GM21723 (cell line): ENCODE data around the gene GPT2.
"Not testable (repeated sequence)": the region's sequence is repeated elsewhere in the genome, so short reads cannot be mapped to it uniquely, and the experiment has no call there.

Source experiments
- ATAC-seq: cut with Tn5 transposase; IDR thresholded peaks from one replicate; pipeline ENCODE4 v1.9.1; 2021; ENCODE audit warnings: mild to moderate bottlenecking, moderate library complexity; ENCODE audit not compliant: unreplicated experiment

GPT2 gene

DNA sequence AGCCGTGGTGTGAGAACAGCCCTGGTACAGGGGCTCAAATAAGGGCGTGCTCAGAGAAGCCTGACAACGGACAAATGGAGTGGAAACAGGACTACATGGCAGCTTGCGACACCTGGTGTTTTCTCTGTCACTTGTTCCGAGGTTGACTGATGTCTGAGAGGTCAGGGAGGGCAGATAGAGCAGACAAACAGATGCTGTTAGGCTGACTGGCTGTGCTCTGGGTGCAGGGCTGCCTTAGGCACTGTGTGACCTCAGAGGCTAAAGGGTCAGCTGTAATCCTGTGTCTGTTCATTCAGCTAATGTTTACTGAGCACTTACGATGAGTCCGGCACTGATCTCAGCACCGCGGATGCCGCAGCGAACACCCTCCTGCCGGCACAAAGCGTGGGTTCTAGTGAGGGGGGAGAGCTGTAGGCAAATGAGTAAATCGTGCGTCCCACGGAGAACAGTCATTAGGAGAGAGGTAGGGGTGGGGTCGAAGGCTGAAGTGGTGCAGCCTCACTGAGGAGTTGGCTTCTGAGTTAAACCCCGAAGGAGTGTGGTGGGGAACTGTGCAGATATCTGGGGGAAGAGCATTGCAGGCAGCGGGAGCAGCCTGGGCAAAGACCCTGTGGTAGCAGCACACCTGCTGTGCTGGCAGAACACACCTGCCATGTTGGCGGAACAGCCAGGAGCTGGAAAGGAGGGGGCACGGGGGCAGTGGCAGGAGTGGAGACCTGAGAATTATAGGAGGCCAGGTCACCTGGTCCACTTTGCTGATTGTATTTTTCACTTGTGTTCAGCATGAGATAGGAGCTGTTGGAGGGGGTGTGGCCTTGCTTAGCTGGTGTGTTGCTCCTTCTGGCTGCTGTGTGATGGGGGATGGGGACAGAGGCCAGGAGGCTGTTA, 35.0 kb downstream of the GPT2 start:
- peak; percentile 90 for ATAC-seq

DNA sequence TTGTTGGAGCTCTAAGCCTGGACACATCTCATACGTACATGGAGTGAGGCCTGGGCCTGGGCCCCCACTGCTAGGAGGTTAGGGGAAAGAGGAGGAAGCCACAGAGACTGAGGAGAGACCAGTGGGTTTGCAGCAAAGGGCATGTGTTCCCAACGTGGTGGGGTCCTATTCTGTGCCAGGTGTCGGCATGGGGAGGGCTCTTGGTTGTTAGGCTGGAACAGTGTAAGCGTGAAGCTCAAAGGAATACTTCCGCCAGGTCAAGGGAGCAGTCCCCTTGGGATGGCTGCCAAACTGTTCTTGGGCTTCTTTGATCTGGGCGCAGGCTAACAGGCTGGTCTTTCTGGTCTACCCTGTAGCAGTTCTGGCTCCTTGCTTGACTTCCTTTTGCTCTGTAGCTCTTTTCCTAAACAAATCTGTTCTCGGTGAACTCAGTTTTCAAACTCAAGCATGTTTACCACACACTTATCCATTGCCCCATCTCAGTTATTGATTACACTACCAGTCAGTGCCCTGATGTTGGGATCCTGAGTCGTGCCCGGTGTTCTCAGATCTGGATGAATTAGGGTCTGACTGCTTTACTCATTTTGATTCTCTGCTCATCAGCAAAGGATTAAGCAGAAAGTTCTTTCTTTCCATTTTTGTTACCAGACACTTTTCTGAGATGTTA, 36.4 kb downstream of the GPT2 start:
- no peak for ATAC-seq

DNA sequence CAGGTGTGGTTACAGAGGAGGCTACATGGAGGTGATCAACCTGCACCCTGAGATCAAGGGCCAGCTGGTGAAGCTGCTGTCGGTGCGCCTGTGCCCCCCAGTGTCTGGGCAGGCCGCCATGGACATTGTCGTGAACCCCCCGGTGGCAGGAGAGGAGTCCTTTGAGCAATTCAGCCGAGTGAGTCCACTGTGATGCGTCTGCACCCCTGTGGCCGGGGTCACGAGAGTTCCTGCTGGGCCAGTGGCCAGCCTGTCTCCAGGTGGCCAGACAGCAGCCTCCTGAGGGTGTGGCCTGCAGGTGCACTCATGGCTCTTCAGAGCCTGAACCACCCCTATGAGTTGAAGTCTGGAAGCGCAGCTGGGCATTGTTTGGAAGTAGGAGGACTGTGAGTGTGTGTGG, 38.1 kb downstream of the GPT2 start:
- no peak for ATAC-seq

DNA sequence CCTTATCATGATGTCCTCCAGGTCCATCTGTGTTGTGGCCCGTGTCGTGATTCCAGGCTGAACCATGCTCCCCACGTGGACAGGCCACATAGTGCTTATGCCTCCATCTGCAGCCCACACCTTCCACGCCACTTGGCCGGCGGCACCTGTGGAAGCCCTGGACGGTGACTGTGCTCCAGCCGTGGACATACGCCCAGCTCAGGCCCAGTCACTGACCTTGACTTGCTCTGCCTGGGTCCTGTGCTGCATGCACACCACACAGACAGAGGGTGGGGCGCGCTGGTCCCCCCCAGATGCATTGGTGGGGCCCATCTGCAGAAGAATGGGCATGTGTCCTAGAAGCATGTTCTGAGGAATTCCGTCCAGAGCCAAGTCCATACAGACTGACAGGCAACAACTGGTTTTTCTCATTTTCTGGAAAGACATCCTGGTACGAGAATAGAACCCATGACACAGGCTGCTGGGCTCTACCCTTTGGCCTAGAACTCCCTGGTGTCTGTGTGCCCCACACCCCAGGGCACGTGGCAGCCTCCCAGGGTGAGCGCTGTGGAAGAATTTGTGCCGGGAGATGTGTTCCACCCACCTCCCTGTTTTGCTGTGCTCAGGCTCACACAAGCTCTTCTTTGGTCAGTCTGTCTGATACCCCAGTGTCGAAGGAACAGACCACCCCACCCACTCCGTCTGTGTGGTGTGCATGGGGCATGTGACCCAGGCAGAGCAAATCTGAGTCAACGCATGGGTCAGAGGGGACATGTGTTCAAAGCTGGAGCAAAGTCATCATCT, 39.5 kb downstream of the GPT2 start:
- no peak for ATAC-seq

DNA sequence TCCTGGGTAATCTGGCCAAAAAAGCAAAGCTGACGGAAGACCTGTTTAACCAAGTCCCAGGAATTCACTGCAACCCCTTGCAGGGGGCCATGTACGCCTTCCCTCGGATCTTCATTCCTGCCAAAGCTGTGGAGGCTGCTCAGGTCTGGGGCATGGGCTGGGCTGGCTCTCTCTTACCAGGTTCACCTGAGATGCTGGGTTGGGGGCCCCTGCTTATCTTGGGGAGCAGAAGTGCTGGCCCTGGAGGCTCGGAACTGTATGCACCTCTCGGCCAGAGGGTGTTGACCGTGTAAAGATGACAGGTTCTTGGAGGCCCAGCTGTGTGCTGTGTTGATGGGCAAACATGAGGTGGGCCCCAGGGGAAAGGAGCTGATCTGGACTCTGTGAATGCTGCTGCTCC, 40.2 kb downstream of the GPT2 start:
- no peak for ATAC-seq

DNA sequence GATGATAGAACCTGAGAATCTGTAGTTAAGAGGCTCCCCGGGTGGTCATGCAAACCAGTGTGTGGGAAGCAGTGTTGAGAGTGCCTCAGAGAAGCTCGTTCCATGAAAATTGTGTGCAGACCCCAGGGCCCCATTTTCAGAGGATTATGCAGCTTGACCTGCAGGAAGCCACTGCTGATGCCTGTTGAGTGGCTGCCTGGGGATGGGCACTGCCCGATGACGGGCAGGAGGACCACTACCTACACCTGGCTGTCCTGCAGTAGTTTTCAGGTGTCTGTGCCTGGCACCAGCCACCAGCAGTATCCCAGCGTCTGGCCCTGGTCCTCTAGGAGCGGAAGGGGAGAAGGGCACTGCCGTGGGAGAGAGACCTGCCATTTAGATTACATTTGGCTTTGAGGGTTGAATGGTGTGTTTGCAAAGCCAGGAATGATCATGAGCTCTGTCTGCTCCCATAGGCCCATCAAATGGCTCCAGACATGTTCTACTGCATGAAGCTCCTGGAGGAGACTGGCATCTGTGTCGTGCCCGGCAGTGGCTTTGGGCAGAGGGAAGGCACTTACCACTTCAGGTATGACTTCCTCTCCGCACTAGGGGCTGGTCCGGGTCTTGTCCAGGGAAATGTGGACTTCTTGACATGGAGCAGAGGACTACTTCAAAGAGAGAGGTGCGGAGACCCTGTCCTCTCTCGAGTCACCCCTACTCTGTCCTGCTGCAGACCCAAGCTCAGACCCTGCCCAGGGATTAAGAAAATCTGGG, 42.5 kb downstream of the GPT2 start:
- ATAC-seq, result no peak

DNA sequence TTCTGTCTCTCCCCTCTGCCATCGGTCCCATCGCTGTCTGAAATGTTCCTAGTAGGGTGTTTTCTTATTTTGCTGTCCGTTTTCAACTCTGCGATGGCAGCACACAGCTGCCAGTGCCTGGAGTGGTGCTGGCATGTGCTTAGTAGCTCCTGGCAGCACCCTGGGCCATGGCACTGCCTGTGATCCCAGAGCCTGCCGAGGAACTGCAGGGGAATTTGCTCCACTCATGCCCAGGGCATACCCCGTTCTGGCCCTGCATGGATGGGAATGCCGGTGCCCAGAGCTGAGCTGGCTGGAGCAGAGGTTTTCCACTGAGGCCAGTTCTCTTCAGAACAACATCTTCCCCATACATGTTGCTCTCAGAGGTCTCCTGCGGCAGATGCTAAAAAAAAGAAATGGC, 43.1 kb downstream of the GPT2 start:
- no peak for ATAC-seq

DNA sequence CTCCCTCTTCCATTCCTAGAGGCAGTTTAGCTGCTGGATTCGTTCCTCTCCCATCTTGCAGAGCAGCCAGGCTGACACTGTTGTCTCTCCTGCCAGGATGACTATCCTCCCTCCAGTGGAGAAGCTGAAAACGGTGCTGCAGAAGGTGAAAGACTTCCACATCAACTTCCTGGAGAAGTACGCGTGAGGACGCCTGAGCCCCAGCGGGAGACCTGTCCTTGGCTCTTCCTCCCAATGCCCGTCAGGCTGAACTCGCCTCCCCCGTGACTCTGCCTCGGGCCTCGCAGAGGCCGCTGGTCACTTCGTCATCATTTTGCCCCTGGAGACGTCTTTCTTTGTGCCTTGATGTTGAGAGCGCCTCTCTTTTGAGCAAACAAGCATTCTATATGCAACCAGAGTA, 44.6 kb downstream of the GPT2 start:
- no peak for ATAC-seq

DNA sequence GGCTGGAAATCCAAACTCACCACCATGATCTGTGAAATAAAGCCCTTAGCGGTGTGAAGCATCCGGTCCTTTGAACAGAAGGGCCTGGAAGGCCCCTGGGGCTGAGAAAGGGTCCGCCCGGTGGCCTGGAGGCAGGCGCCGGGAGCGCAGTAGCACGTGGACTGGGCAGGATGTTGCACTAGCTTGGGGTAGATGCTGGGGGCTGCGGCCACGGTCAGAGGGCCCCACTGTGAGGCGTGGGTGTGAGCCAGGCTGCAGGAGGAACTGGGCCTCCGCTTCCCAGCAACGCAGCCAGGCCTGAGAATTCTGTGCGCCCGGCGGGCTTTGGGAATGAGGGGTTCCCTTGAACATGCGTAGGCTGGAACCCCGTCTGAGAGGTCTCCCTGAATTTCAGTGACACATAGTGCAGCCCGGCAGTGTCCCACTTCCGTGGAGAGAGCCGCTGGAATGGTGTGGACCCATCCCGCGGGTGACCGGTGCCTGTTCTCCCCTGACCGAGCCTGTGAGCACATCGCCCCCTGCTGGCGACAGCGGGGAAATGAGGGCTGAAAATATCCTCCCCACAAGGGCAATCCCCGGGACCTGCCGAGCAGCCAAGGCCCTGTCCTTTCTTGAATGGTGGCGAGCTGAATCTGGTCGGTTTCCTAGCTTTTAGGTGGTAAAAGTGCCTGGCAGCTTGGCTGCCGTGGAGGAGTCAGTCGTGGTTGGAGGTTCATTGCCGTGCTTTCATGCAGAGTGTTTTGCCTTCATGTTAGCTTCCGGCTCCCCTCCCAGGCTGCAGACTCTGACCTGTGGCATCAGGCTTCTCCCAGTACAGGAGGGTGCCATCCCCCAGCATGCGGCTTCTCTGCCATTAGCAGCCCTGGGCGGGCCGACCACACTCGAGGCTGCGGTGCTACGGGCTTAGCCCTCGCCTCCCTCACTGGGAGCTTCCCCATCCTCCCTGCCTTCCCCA, 45.5 kb downstream of the GPT2 start:
- ATAC-seq, result peak; percentile 77

DNA sequence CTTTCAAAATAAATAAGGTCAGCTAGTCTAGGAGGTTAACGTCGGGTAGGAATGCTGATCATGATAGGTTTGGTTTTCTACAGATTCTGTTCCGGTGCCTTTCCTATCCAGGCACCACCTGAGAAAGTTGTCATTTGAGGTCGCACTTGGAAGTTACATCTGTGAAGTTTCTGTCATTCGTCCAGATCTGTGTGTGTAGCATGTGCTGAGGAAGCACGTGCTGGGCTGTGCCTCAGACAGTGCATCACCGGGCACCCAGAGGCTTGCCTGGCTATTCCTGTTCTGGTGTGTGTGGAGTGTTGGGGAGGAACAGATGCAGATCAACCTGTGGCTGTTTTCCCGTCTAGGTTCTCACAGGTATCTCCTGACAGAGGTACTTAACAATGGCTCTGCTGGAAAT, 46.7 kb downstream of the GPT2 start:
- ATAC-seq, result no peak

DNA sequence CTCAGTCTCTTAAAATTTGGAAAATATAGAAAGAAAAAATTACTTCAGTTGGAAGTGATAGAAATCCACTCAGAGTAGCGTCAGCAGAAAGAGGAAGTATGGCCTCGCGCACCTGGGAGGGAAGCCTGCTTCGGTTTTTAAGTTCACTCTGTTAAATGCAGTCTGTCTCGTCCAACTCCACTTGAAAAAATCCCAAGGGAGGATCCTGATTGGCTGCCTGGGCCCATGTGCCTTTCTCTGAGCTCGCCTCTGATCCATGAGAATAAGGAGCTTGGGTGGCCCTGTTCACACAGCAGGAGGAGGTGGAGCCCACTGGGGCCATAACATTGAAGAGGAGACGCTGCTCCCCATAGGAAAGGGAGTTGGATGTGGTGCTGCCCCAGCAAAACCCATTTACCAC, 48.6 kb downstream of the GPT2 start:
- peak; percentile 57 for ATAC-seq

DNA sequence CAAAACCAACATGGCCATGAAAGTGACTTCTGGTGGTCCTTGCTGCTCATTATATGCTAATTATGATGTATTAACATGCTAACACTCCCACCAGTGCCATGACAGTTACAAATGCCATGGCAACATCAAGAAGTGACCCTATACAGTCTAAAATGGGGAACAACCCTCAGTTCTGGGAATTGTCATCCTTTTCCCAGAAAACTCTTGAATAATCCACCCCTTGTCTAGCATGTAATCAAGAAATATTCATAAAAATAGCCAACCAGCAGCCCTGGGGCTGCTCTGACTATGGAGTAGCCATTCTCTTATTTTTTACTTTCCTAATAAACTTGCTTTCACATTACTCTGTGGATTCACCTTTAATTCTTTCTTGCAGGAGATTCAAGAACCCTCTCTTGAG, 53.4 kb downstream of the GPT2 start:
- no peak for ATAC-seq

DNA sequence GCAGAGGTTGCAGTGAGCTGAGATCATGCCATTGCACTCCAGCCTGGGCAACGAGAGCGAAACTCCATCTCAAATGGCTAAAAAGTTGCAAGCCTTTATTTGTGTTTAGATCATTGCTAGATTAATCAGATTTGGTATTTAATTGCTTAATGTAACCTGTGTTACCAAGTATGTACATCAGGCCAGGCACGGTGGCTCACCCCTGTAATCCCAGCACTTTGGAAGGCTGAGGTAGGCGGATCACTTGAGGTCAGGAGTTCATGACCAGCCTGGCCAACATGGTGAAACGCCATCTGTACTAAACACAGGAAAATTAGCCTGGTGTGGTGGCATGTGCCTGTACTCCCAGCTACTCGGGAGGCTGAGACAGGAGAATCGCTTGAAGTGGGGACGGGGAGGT, 60.6 kb downstream of the GPT2 start:
- ATAC-seq, result not testable (repeated sequence)

DNA sequence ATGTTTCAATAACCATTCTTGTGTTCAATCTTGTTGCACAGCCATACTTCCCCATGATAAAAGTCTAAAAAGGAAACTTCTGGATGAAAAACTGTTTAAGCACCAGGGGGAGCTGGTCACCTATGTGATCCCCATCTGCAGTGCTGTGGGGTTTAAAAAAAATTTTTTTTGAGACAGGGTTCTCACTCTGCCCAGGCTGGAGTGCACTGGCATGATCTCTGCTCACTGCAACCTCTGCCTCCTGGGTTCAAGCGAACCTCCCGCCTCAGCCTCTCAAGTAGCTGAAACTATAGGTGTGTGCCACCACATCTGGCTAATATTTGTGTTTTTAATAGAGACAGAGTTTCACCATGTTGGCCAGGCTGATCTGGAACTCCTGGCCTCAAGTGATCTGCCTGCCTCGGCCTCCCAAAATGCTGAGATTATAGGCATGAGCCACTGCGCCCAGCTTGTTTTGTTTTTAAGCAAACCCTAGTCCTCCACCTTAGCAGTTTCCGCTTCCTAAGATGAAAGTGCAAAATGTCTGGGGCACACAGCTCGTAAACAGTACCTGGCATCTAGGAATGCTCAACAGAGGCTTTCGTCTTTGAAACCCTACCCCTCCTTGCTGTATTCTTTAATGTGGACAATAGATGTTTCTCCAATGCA, 63.9 kb downstream of the GPT2 start:
- no peak for ATAC-seq

DNA sequence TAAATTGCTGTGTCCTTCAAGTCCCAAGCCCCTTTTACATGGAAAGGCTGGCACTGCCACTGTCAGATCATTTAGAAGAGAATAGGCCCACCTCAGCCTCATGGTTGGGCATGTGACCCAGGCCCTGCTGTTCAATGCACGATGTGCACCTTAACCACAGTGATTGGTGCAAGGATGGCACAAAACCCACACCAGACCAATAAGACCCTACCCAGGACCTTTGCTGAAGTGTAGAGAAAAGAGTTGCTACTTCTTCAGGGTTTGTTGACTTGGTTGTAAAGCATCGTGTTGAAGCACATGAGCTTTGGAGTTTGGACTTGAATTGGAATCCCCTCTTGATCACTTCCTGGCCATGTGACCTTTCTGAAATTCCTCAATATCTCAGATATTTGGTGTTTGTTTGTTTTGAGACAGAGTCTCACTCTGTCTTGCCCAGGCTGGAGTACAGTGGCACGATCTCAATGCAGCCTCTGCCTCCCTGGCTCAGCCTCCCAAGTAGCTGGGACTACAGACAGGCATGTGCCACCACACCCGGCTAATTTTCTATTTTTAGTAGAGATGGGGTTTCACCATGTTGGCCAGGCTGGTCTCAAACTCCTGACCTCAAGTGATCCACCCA, 64.5 kb downstream of the GPT2 start:
- ATAC-seq, result no peak

DNA sequence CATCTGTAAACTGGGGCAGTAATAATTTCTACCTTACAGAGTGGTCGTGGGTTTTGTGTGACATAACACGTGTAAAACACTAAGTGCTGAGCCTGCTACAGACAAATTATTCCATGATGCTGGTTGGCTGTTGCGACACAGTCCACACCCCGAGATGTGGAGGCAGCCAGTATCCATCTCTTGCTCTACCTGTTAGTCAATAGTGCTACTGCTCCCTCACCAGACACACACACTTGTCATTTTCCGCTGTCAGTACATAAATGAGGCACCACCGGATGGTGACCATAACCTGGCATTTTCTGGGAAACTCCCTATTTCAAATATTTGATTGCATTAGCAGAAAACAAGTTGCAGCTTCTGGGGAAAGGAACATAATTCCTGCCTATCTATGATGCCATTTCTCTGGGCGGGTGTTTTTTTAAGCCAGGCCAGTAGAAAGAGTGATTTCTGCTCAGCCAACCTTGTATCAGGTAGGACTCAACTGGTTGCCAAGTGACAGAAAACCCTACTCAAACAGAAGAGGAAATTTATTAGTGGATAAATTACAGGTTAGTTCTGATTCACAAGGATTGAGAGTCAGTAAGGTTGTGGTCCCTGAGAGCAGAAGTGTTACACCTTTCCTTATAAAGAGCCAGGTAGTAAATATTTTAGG, 65.2 kb downstream of the GPT2 start:
- no peak for ATAC-seq

DNA sequence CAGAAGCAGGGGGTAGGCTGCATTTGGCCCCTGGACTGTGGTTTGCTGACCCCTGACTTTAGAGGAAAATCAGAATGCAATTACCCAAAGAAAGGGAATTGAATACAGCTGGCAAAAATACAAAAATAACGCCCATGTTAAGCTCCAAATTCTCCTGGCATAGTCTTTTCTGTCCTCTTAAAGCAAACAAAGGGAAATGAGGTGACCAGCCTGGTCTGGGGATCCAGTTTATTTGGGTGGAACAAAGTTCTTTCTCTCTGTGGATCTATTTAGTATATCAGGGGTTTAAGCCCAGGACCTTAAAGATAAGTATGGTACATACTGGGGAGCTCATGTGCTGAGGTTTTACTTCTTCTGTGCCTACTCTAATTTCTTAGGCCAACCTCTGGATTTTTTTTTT, 65.8 kb downstream of the GPT2 start:
- no peak for ATAC-seq

DNA sequence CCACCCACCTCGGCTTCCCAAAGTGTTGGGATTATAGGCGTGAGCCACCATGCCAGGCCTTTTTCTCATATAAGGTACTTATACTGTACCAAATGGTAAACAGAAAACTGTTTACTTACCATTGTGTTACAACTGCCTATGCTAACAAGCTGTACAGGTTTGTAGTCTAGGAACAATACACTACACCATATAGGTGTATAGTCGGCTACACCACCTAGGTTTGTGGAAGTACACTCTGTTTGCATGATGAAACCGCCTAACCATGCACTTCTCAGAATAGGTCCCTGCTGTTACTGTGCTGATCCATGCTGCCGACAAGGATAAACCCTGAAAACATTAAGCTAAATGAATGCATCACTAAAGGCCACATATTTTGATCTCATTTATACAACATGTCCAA, 70.4 kb downstream of the GPT2 start:
- ATAC-seq, result no peak
